Mucosa of rectum (tissue), 2 donors: ENCODE measurements around the gene MIPEP.

Source experiments
- H3K27ac ChIP-seq, 2 donors: one replicate each; pipeline ENCODE4 v1.7.0; 2013; ENCODE audit warnings: inconsistent platforms in 2 of 2, low read depth in 2 of 2, low read length in 2 of 2
- H3K27me3 ChIP-seq, 2 donors: one replicate each; pipeline ENCODE4 v1.7.0; 2013; ENCODE audit warnings: low read length in 2 of 2; ENCODE audit not compliant: control insufficient read depth in 2 of 2, insufficient read depth in 2 of 2
- H3K36me3 ChIP-seq, 2 donors: one replicate each; pipeline ENCODE4 v1.7.0; 2013; ENCODE audit warnings: low read length in 2 of 2; ENCODE audit not compliant: control insufficient read depth in 2 of 2, insufficient read depth in 2 of 2
- H3K4me1 ChIP-seq, 2 donors: one replicate each; pipeline ENCODE4 v1.7.0; 2013; ENCODE audit warnings: low read length in 2 of 2, mild to moderate bottlenecking in 1 of 2; ENCODE audit not compliant: control insufficient read depth in 2 of 2, insufficient read depth in 2 of 2
- H3K4me3 ChIP-seq, 2 donors: one replicate each; pipeline ENCODE4 v1.7.0; 2013; ENCODE audit warnings: low read length in 2 of 2
- H3K9ac ChIP-seq, 2 donors: one replicate each; pipeline ENCODE4 v1.7.0; 2013; ENCODE audit warnings: low read length in 2 of 2, low read depth in 1 of 2, mild to moderate bottlenecking in 1 of 2
- H3K9me3 ChIP-seq, 2 donors: one replicate each; pipeline ENCODE4 v1.7.0; 2013; ENCODE audit warnings: low read length in 2 of 2; ENCODE audit not compliant: control insufficient read depth in 2 of 2
- donor health status: healthy.
- donor health status: Normal muscosa, but diverticular disease.

MIPEP gene

GRCh38 chr13:23799945-23800344 is 89.3 kb downstream of the MIPEP start:
- no peak overlapping the region for H3K9ac ChIP-seq
- H3K4me1 ChIP-seq, result peaks cover 0 to 3% of the 10 kb centered on the region in 2 donors
- H3K27ac ChIP-seq, result peak overlapping the region; percentile 5 to 10
- peaks cover 8 to 13% of the 10 kb centered on the region in 2 donors for H3K36me3 ChIP-seq
- no peaks in the 10 kb centered on the region for H3K27me3 ChIP-seq
- no peak overlapping the region for H3K4me3 ChIP-seq
- H3K9me3 ChIP-seq, result no peaks in the 10 kb centered on the region

GRCh38 chr13:23797276-23797903 is 91.8 kb downstream of the MIPEP start:
- Histone ChIP-seq H3K4me1 (peaks cover 3% of the 10 kb centered on the region in 2 donors), H3K4me3 (no peak overlapping the region), H3K27ac (no peak overlapping the region), H3K9me3 (no peaks in the 10 kb centered on the region), H3K36me3 (peaks cover 0 to 11% of the 10 kb centered on the region in 2 donors), H3K9ac (no peak overlapping the region), H3K27me3 (no peaks in the 10 kb centered on the region)

DNA sequence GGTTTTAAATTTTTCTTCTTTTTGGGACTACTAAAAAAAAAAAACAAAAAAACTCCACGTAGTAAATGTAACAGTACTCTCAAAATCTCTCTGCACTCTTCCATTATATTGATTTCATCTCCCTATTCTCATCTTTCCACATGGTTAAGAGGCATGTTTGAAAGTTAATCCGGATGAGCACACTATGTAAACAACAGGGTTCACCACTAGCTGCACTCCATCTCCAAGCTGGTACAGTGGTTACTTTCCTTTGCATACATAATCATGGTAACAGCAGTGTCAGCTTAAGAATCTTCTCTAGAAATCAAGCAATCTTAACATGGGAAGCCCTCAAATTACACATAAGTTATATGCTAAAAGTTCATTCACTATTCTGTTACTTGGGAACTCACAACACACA is 92.6 kb downstream of the MIPEP start:
- Histone ChIP-seq H3K27ac (no peak overlapping the region), H3K4me3 (no peak overlapping the region), H3K27me3 (no peaks in the 10 kb centered on the region), H3K36me3 (peaks cover 0 to 8% of the 10 kb centered on the region in 2 donors), H3K9me3 (no peaks in the 10 kb centered on the region), H3K9ac (no peak overlapping the region), H3K4me1 (peaks cover 3% of the 10 kb centered on the region in 2 donors)

- Histone ChIP-seq H3K9me3 (no peaks in the 10 kb centered on the region), H3K27me3 (no peaks in the 10 kb centered on the region), H3K4me1 (peaks cover 0 to 3% of the 10 kb centered on the region in 2 donors), H3K9ac (no peak overlapping the region), H3K4me3 (no peak overlapping the region), H3K27ac (no peak overlapping the region), H3K36me3 (peaks cover 0 to 8% of the 10 kb centered on the region in 2 donors)
Observed at GRCh38 chr13:23794267-23795161, 94.7 kb downstream of the MIPEP start.

- H3K36me3 ChIP-seq, result peaks cover 0 to 8% of the 10 kb centered on the region in 2 donors
- peaks cover 0 to 3% of the 10 kb centered on the region in 2 donors for H3K4me1 ChIP-seq
- H3K9ac ChIP-seq, result no peak overlapping the region
- H3K27me3 ChIP-seq, result no peaks in the 10 kb centered on the region
- H3K9me3 ChIP-seq, result no peaks in the 10 kb centered on the region
- no peak overlapping the region for H3K27ac ChIP-seq
- no peak overlapping the region for H3K4me3 ChIP-seq
Observed at GRCh38 chr13:23793711-23794110, 95.5 kb downstream of the MIPEP start.

- no peaks in the 10 kb centered on the region for H3K27me3 ChIP-seq
- H3K4me3 ChIP-seq, result no peak overlapping the region
- peaks cover 0 to 6% of the 10 kb centered on the region in 2 donors for H3K36me3 ChIP-seq
- H3K9me3 ChIP-seq, result no peaks in the 10 kb centered on the region
- no peak overlapping the region for H3K27ac ChIP-seq
- H3K9ac ChIP-seq, result no peak overlapping the region
- H3K4me1 ChIP-seq, result peaks cover 0 to 3% of the 10 kb centered on the region in 2 donors
Observed at GRCh38 chr13:23792680-23793079, 96.5 kb downstream of the MIPEP start.

- peaks cover 0 to 2% of the 10 kb centered on the region in 2 donors for H3K36me3 ChIP-seq
- no peak overlapping the region for H3K27ac ChIP-seq
- no peaks in the 10 kb centered on the region for H3K9me3 ChIP-seq
- H3K9ac ChIP-seq, result no peak overlapping the region
- no peaks in the 10 kb centered on the region for H3K27me3 ChIP-seq
- no peak overlapping the region for H3K4me3 ChIP-seq
- peaks cover 0 to 3% of the 10 kb centered on the region in 2 donors for H3K4me1 ChIP-seq
Observed at GRCh38 chr13:23790577-23791170, 98.5 kb downstream of the MIPEP start.

DNA sequence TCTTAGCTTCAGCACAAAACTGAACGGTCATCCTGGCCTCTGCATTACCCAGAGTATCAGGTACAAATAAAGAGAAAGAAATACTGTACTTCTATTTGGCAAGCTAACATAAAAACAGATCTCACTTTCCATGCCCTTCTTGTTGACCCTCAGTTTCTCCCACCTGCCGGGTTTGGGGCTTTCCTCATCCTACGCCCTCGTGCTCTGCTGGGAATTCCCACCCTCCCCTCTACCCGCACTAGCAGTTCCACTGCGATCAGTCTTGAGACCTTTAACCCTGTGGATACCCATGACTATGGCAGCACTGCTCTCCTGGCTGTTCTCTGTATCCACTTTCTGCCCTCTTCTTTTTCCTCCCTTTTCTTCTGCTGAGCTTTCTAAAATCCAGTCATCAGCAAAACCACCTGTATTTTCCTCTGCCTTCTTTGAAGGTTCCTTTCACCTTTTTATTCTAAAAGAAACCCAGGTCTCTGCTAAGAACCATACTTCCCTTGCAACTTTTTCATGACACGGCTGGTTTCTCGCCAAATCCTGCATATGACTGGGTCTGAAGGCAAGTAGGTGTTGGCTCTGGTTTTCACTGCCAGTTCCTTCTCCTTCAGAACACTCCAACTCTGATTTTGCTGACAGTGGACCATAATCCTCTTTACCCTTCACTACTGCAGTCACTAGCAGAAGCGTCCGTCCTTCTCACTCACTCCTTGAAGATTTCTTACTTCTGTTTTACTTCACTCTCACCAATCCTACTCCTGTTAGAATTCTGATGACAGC is 99.4 kb downstream of the MIPEP start:
- Histone ChIP-seq H3K36me3 (peaks cover 0 to 2% of the 10 kb centered on the region in 2 donors), H3K9ac (no peak overlapping the region), H3K27ac (no peak overlapping the region), H3K27me3 (no peaks in the 10 kb centered on the region), H3K4me1 (peaks cover 0 to 3% of the 10 kb centered on the region in 2 donors), H3K4me3 (no peak overlapping the region), H3K9me3 (no peaks in the 10 kb centered on the region)

DNA sequence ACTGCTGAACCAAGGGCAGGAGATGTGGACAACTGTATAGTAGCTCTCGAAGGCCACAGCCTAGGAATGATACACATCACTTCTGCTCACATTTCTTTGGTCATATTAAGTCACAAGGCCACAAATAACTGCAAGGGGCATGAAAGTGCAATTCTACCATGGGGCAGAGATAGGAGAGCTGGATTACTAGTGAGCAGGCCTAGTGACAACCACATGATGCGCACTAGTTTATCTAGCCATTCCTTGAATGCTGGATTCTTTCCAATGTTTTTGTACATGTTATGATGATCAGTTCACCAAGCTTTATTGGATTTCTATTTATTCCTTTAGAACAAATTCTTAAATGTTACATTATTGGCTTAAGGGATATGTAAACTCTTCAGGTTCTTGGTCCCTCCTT is 100.7 kb downstream of the MIPEP start:
- Histone ChIP-seq H3K27ac (no peak overlapping the region), H3K9ac (no peak overlapping the region), H3K4me3 (no peak overlapping the region), H3K9me3 (no peaks in the 10 kb centered on the region), H3K4me1 (no peaks in the 10 kb centered on the region), H3K27me3 (no peaks in the 10 kb centered on the region), H3K36me3 (no peaks in the 10 kb centered on the region)
